Glutamatergic neuron (in vitro differentiated cells): ENCODE results near the gene MASP2. TPM values are rescaled to one million over a fixed set of nuclear protein-coding genes. Genes with fewer than 3 reads are reported as not detected.
A peak's percentile ranks its signal among the peaks of the same experiment; 100 is the strongest.

ENCODE experiments used
- DNase-seq: peaks from one replicate; pipeline ENCODE4 v3.0.0; 2022
- H3K27ac Mint-ChIP-seq: one replicate; pipeline ENCODE4 v1.8.0; 2020; ENCODE audit warnings: mild to moderate bottlenecking, mixed read lengths, inconsistent platforms; ENCODE audit not compliant: unreplicated experiment
- H3K27me3 Mint-ChIP-seq: one replicate; pipeline ENCODE4 v1.8.0; 2020; ENCODE audit warnings: mild to moderate bottlenecking, moderate library complexity, mixed read lengths, inconsistent platforms; ENCODE audit not compliant: unreplicated experiment
- H3K36me3 Mint-ChIP-seq: one replicate; pipeline ENCODE4 v1.8.0; 2020; ENCODE audit warnings: mild to moderate bottlenecking, mixed read lengths, inconsistent platforms; ENCODE audit not compliant: unreplicated experiment
- H3K4me1 Mint-ChIP-seq: one replicate; pipeline ENCODE4 v1.8.0; 2020; ENCODE audit warnings: mild to moderate bottlenecking, low read depth, mixed read lengths, inconsistent platforms; ENCODE audit not compliant: unreplicated experiment
- H3K4me3 Mint-ChIP-seq: one replicate; pipeline ENCODE4 v1.8.0; 2020; ENCODE audit warnings: mild to moderate bottlenecking, mixed read lengths, inconsistent platforms; ENCODE audit not compliant: unreplicated experiment
- H3K9me3 Mint-ChIP-seq: one replicate; pipeline ENCODE4 v1.8.0; 2020; ENCODE audit warnings: mild to moderate bottlenecking, moderate library complexity, mixed read lengths, inconsistent platforms; ENCODE audit not compliant: unreplicated experiment
- total RNA-seq: library from RNA; stranded (reverse); fragmentation: NEBNext Ultra II Directional; extraction: Animal tissue kit (Norgen Biotek cat#: 25700); gene quantifications from one replicate; pipeline ENCODE4 v1.2.1, GENCODE V29; 2021; ENCODE audit not compliant: unreplicated experiment
- TF ChIP-seq, protein P1 (sequence below): fragments of 200-600 bp; sonication (generic); IDR thresholded peaks from one replicate; pipeline ENCODE4 v1.5.0; 2021; ENCODE audit not compliant: partially characterized antibody, unreplicated experiment

The MASP2 gene
- total RNA-seq, 1 donor from 2014 or later: not detected

DNA sequence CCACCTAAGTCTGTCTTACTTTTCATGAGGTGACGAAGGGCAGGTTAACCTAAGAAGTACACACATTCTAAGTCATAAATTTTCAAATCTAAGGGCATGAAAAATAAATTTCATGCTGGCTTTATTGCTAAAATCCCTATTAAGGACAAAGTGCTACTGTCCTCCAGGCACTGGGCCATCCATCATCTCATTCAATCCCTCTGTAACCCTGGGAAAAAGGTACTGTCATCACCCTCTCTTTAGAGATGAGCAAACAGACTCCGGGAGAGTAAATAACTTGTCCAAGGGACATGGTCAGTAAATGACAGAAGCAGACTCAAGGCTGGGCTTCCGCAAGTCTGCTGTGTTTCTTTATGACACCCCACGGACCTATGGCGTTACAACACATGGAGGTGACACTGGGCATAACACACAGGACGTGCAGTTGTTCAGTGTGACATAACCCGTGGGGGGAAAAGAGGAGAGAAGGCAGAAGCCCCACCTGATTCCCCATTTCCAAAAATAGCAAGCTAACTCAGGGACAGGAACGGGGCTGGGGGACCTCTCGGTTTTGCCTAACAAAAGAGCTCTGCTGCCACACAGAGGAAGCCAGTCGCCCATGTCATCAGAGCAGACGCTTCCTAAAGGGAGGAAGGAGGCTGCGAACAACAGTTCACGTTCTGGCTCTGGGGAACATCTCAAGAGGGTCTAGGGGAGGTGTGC lies 25.3 kb upstream of the MASP2 start:
- Mint-ChIP-seq H3K9me3 (peaks cover 11% of the 10 kb centered on the region), H3K4me1 (peaks cover 26% of the 10 kb centered on the region), H3K4me3 (peak overlapping the region; percentile 76), H3K36me3 (peaks cover 7% of the 10 kb centered on the region), H3K27ac (peak overlapping the region; percentile 83), H3K27me3 (peaks cover 16% of the 10 kb centered on the region)
- DNase-seq: peak; percentile 48
- TF ChIP-seq, protein P1, sequence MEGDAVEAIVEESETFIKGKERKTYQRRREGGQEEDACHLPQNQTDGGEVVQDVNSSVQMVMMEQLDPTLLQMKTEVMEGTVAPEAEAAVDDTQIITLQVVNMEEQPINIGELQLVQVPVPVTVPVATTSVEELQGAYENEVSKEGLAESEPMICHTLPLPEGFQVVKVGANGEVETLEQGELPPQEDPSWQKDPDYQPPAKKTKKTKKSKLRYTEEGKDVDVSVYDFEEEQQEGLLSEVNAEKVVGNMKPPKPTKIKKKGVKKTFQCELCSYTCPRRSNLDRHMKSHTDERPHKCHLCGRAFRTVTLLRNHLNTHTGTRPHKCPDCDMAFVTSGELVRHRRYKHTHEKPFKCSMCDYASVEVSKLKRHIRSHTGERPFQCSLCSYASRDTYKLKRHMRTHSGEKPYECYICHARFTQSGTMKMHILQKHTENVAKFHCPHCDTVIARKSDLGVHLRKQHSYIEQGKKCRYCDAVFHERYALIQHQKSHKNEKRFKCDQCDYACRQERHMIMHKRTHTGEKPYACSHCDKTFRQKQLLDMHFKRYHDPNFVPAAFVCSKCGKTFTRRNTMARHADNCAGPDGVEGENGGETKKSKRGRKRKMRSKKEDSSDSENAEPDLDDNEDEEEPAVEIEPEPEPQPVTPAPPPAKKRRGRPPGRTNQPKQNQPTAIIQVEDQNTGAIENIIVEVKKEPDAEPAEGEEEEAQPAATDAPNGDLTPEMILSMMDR: no peak

DNA sequence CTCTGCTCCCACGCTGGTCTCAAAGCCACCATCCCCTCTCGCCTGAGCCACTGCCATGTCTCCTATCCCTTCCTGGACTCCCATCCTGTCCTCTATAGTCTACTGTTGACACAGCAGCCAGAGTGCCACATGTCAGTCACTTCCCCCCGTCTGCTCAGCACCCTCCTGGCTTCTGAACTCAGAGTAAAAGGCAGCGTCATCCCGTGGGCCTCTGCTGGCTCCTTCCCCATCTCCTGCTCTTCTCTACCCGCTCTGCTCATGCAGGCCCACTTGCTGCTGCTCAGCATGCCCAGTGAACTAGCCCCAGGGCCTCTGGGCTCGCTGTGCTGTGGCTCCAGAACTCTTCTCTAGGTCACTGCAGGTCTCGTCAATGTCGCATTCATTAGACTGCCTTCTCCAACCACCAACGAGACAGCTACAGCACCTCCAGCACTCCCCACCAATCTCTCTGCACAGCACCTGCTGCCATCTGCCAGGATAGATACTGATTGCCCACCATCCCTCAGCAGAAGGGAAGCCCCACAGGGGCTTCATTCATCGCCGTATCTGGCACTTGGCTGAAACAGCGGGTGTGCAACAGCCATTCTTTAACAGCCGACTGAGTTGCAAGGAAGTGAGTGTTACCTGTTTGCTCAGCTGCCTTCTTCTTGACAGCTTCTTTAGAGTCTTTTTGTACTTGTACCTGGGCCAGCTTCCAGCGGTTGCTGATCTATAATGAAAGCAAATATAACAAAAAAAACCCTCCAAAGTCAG lies 24.6 kb upstream of the MASP2 start:
- Mint-ChIP-seq H3K27me3 (peaks cover 16% of the 10 kb centered on the region), H3K36me3 (peaks cover 7% of the 10 kb centered on the region), H3K4me3 (peak overlapping the region; percentile 76), H3K27ac (peak overlapping the region; percentile 97), H3K9me3 (peaks cover 11% of the 10 kb centered on the region), H3K4me1 (peaks cover 26% of the 10 kb centered on the region)
- TF ChIP-seq, protein P1: no peak
- peak; percentile 66 for DNase-seq

DNA sequence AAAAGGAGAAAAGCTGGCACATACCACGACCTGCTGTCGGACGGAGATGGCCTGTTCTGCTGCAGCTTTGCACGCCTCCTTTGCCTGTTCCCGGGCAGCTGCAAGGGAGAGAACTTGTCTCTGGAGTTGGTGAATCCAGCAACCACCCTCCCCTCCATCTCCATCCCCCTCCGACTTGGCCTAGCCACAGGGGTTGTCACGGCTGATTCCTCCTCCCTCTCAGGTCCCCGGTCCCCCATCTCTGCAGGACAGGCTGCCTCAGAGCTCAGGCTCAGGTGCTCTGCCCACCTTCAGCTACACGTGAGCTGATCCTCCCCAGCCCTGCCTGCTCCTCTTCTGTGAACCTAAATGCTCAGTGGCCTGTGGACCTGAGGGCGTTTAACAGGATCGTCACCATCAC lies 23.8 kb upstream of the MASP2 start:
- Mint-ChIP-seq H3K9me3 (peaks cover 11% of the 10 kb centered on the region), H3K27me3 (peaks cover 13% of the 10 kb centered on the region), H3K36me3 (peaks cover 7% of the 10 kb centered on the region), H3K27ac (peak overlapping the region; percentile 97), H3K4me3 (peak overlapping the region; percentile 76), H3K4me1 (peaks cover 26% of the 10 kb centered on the region)
- DNase-seq: no peak
- TF ChIP-seq, protein P1: no peak

DNA sequence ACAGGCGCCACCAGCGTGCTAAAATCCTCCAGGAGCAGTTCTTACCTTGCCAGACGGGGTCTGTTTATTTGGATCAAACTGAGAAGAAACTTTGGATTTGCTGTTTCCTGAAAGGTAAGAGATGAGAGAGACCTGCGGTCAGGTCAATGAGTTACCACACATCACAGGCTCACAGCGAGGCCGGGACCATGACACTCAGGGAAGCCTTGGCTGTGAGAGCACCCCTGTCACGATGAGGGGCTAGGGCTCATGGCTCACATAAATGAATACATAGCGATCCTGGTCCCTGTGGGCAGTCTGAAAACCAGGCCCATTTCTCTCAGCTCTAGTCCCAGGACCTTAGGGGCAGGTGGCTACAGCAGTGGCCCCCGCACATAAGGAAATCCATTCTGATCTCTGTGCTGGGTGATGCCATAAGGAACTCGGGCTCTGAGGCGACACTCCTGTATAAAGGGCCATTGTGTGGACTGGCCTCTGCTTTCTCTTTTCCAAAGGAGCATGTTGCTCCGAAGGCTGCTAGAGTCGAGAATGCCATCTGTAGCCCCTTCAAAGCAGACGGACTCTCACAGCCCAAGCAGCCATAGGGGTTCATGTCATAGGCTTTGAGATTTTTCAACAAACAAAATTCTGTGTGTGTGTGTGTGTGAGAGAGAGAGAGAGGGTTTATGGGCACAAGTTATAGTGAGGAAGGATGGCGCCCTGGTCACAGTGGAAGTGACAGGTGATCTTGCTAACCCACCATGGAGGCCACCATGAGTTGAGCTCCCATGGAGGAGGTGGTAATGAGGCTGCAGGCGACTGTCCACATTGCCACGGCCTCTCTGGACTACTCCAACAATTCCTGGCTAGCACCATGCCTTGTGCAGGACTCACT lies 21.8 kb upstream of the MASP2 start:
- TF ChIP-seq, protein P1: no peak
- peaks cover 26% of the 10 kb centered on the region for H3K4me1 Mint-ChIP-seq
- H3K9me3 Mint-ChIP-seq: peaks cover 11% of the 10 kb centered on the region
- peaks cover 7% of the 10 kb centered on the region for H3K36me3 Mint-ChIP-seq
- no peak overlapping the region for H3K4me3 Mint-ChIP-seq
- H3K27me3 Mint-ChIP-seq: peaks cover 13% of the 10 kb centered on the region
- peak overlapping the region; percentile 93 for H3K27ac Mint-ChIP-seq
- DNase-seq: no peak
